Stomach smooth muscle (tissue), 2 donors: ENCODE measurements around the gene KRTAP5-3.

Source experiments
- H3K27ac ChIP-seq: one replicate; pipeline ENCODE4 v1.7.0; 2013; ENCODE audit warnings: mild to moderate bottlenecking, low read length, inconsistent platforms
- H3K27me3 ChIP-seq, 2 donors: one replicate each; pipeline ENCODE4 v1.7.0; 2013; ENCODE audit warnings: low read length in 2 of 2; ENCODE audit not compliant: insufficient read depth in 2 of 2, control insufficient read depth in 1 of 2
- H3K36me3 ChIP-seq, 2 donors: one replicate each; pipeline ENCODE4 v1.7.0; 2013; ENCODE audit warnings: low read length in 2 of 2; ENCODE audit not compliant: control insufficient read depth in 2 of 2, insufficient read depth in 2 of 2
- H3K4me1 ChIP-seq: one replicate; pipeline ENCODE4 v1.7.0; 2013; ENCODE audit warnings: low read length; ENCODE audit not compliant: control insufficient read depth, insufficient read depth
- H3K4me3 ChIP-seq, 2 donors: one replicate each; pipeline ENCODE4 v1.7.0; 2013; ENCODE audit warnings: low read length in 2 of 2
- H3K9ac ChIP-seq, 2 donors: one replicate each; pipeline ENCODE4 v1.7.0; 2013; ENCODE audit warnings: low read length in 2 of 2, mild to moderate bottlenecking in 1 of 2
- H3K9me3 ChIP-seq, 2 donors: one replicate each; pipeline ENCODE4 v1.7.0; 2013; ENCODE audit warnings: low read length in 2 of 2; ENCODE audit not compliant: control insufficient read depth in 2 of 2
- donor health status: healthy.
- donor health status: Pancreatic carcinoma.

The KRTAP5-3 gene

DNA sequence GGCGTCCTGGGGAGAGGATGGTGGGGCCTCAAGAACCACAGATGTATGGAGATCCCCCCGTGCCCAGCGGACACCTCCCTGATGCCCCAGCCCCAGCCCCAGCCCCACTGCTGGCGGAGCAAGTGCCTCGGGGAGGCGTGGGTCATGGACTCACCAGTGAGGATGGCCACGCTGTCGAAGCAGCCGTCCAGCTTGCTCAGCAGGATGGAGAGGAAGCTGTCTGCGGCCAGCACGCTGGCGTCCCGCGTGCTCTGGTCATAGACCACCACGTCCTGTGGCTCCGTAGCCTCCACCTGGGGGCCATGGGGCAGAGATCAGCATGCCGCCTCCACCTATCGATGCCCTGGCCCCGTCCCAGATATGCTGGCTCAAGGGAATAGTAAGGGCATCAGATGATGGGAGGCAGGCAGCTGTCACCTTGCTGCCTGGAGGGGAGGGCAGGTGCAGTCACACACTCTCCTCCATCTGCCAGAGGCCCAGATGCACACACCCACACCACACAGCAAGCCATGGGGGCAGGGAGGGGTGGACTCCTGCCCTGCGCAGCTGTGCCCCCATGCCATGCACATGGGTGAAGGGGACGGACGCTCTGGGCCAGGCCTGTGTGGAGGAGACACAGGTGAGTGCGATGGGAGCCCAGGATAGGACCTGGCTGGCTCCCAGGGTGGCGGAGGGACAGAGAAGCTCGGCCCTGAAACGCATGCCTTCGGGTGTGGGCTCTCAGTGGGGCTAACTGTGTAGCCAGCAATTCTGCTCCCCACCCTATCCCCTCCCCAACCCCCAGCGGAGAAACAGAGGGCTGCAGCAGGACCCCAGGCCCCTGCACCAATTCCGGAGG lies 44.3 kb downstream of the KRTAP5-3 start:
- H3K4me1 ChIP-seq = peaks cover 60% of the 10 kb centered on the region
- H3K27me3 ChIP-seq = no peaks in the 10 kb centered on the region
- H3K27ac ChIP-seq = peak overlapping the region; percentile 46
- peak overlapping the region in 1 of 2 donors; percentile 5 for H3K9ac ChIP-seq
- H3K4me3 ChIP-seq = no peak overlapping the region
- H3K9me3 ChIP-seq = no peaks in the 10 kb centered on the region
- peaks cover 8 to 12% of the 10 kb centered on the region in 2 donors for H3K36me3 ChIP-seq

- peak overlapping the region; percentile 46 for H3K27ac ChIP-seq
- H3K36me3 ChIP-seq = peaks cover 8 to 12% of the 10 kb centered on the region in 2 donors
- H3K4me1 ChIP-seq = peaks cover 60% of the 10 kb centered on the region
- H3K9me3 ChIP-seq = no peaks in the 10 kb centered on the region
- H3K27me3 ChIP-seq = no peaks in the 10 kb centered on the region
- no peak overlapping the region for H3K9ac ChIP-seq
- H3K4me3 ChIP-seq = no peak overlapping the region
Observed at GRCh38 chr11:1563149-1563638, 45.1 kb downstream of the KRTAP5-3 start.

GRCh38 chr11:1562469-1563148 lies 45.7 kb downstream of the KRTAP5-3 start:
- Histone ChIP-seq H3K4me1 (peaks cover 58% of the 10 kb centered on the region), H3K9ac (no peak overlapping the region), H3K27me3 (no peaks in the 10 kb centered on the region), H3K4me3 (no peak overlapping the region), H3K27ac (peak overlapping the region; percentile 46), H3K9me3 (no peaks in the 10 kb centered on the region), H3K36me3 (peaks cover 8 to 10% of the 10 kb centered on the region in 2 donors)

DNA sequence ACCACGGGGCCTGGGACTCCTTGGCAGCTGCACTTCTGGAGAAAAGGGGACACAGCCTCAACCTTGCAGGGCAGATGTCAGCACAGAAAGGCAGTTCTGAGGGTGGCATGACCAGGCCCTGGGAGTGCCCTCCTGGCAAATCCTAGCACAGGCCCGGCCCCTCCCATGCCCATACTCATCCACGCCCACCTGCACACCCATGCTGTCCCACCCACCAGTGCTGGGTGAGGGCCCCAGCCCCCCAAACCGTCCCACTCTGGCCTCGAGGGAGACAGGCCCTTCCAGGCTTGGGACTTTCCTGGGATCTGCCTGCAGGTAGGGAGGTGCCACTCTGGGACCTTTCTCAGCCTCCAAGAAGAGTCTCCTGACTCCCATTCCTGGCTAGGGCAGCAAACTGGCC lies 46.3 kb downstream of the KRTAP5-3 start:
- Histone ChIP-seq H3K36me3 (peaks cover 8 to 10% of the 10 kb centered on the region in 2 donors), H3K27me3 (no peaks in the 10 kb centered on the region), H3K9ac (no peak overlapping the region), H3K4me1 (peaks cover 58% of the 10 kb centered on the region), H3K4me3 (no peak overlapping the region), H3K9me3 (no peaks in the 10 kb centered on the region), H3K27ac (no peak overlapping the region)

DNA sequence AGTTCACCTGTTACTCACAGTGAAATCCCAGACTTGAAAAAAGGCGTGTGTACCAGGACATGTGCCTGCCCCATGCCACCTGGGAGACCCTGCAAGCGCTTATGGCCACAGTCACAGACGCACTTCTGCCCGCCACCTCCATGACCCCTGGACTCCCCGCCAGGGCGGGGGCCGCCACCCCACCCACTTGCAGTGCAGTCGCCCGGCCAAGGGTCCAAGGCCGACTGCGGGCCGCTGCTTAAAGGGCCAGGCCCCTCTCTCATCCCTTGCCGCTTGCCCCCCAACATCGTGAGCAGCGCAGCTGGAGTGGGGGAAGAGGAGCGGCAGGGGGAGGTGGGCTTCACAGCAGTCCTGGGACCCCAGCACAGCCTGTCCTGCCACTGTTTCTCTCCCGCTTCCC lies 47.0 kb downstream of the KRTAP5-3 start:
- Histone ChIP-seq H3K27ac (peak overlapping the region; percentile 18), H3K9ac (no peak overlapping the region)

GRCh38 chr11:1560649-1561251 lies 47.5 kb downstream of the KRTAP5-3 start:
- Histone ChIP-seq H3K9me3 (no peaks in the 10 kb centered on the region), H3K27me3 (no peaks in the 10 kb centered on the region), H3K27ac (peak overlapping the region; percentile 99), H3K9ac (no peak overlapping the region), H3K36me3 (peaks cover 8 to 10% of the 10 kb centered on the region in 2 donors), H3K4me1 (peaks cover 57% of the 10 kb centered on the region), H3K4me3 (no peak overlapping the region)

More for the DNA sequence above, 47.0 kb downstream of the KRTAP5-3 start:
- Histone ChIP-seq H3K4me1 (peaks cover 56% of the 10 kb centered on the region), H3K9me3 (no peaks in the 10 kb centered on the region), H3K4me3 (no peak overlapping the region), H3K27me3 (no peaks in the 10 kb centered on the region), H3K36me3 (peaks cover 8 to 10% of the 10 kb centered on the region in 2 donors)

GRCh38 chr11:1560002-1560648 lies 48.1 kb downstream of the KRTAP5-3 start:
- peaks cover 60% of the 10 kb centered on the region for H3K4me1 ChIP-seq
- H3K27me3 ChIP-seq = no peaks in the 10 kb centered on the region
- H3K36me3 ChIP-seq = peaks cover 8 to 10% of the 10 kb centered on the region in 2 donors
- peak overlapping the region in 1 of 2 donors; percentile 1 for H3K9ac ChIP-seq
- H3K27ac ChIP-seq = peak overlapping the region; percentile 99
- no peaks in the 10 kb centered on the region for H3K9me3 ChIP-seq
- no peak overlapping the region for H3K4me3 ChIP-seq

- H3K9me3 ChIP-seq = no peaks in the 10 kb centered on the region
- H3K9ac ChIP-seq = peak overlapping the region; percentile 84 to 85
- peak overlapping the region; percentile 40 to 64 for H3K4me3 ChIP-seq
- H3K27me3 ChIP-seq = no peaks in the 10 kb centered on the region
- peak overlapping the region; percentile 99 for H3K27ac ChIP-seq
- peaks cover 8 to 10% of the 10 kb centered on the region in 2 donors for H3K36me3 ChIP-seq
- H3K4me1 ChIP-seq = peaks cover 61% of the 10 kb centered on the region
Observed at GRCh38 chr11:1559111-1559951, 48.9 kb downstream of the KRTAP5-3 start.

GRCh38 chr11:1558775-1559110 lies 49.5 kb downstream of the KRTAP5-3 start:
- H3K36me3 ChIP-seq = peaks cover 8 to 10% of the 10 kb centered on the region in 2 donors
- H3K9me3 ChIP-seq = no peaks in the 10 kb centered on the region
- H3K9ac ChIP-seq = peak overlapping the region; percentile 84 to 85
- H3K4me3 ChIP-seq = peak overlapping the region; percentile 40 to 64
- H3K27ac ChIP-seq = peak overlapping the region; percentile 99
- no peaks in the 10 kb centered on the region for H3K27me3 ChIP-seq
- H3K4me1 ChIP-seq = peaks cover 57% of the 10 kb centered on the region
